Transverse colon (tissue), 4 donors: ENCODE data around the gene IL15.

Experiments
- EP300 ChIP-seq: sonication (generic); formaldehyde crosslinking; IDR thresholded peaks from one replicate; pipeline ENCODE4 v1.6.1; 2017; ENCODE audit warnings: antibody characterized with exemption, low read depth
- POLR2A ChIP-seq: fragments of 450-650 bp; IDR thresholded peaks from one replicate; pipeline ENCODE4 v1.6.1; 2016; ENCODE audit warnings: antibody characterized with exemption, mild to moderate bottlenecking, moderate library complexity
- POLR2AphosphoS5 ChIP-seq, 3 donors: sonication (generic); formaldehyde crosslinking; IDR thresholded peaks; one replicate each; pipeline ENCODE4 v1.6.1; 2016; ENCODE audit warnings: antibody characterized with exemption in 3 of 3
- TF ChIP-seq, protein P1 (sequence below), 5 experiments: fragments of 200-600 bp in 3 of 5; fragments of 450-650 bp in 2 of 5; sonication (generic) in 3 of 5; IDR thresholded peaks; 1 replicate in 2 of 5; 2 replicates in 3 of 5; pipeline ENCODE4 v1.5.1; 2016 to 2017; ENCODE audit warnings: antibody characterized with exemption in 5 of 5, inconsistent platforms in 3 of 5, mild to moderate bottlenecking in 2 of 5, moderate library complexity in 1 of 5

DNA sequence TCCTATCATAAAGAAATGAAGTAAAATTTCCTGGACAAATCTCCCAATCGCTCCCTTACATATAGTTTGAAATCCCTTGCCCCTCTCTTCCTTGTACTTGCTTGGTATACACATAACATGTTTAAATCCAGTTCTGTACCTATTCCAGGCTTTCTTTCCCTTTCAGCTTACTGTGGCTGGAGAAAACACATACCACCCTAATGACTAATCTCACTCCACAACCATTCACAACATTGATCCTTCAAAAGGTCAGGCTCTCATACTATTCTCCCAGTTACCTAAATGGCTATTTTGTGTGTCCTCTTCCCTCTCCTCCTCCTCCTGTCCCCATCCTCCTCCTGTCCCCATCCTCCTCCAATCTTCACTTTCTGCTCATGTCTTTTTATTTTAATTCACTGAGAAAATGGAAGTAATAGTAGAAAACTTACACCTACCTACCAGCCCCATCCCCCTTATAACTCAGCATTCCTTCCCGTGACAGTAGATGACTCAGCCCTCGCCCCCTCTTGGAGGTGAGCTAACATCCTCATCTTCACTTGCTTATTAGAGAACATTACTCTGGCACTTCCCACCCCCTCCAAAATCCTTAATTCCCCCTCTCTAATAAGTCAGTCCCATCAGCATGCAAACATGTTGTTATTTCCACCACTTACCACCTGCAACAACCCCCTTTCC is 77.5 kb downstream of the IL15 start:
- TF ChIP-seq, protein P1, sequence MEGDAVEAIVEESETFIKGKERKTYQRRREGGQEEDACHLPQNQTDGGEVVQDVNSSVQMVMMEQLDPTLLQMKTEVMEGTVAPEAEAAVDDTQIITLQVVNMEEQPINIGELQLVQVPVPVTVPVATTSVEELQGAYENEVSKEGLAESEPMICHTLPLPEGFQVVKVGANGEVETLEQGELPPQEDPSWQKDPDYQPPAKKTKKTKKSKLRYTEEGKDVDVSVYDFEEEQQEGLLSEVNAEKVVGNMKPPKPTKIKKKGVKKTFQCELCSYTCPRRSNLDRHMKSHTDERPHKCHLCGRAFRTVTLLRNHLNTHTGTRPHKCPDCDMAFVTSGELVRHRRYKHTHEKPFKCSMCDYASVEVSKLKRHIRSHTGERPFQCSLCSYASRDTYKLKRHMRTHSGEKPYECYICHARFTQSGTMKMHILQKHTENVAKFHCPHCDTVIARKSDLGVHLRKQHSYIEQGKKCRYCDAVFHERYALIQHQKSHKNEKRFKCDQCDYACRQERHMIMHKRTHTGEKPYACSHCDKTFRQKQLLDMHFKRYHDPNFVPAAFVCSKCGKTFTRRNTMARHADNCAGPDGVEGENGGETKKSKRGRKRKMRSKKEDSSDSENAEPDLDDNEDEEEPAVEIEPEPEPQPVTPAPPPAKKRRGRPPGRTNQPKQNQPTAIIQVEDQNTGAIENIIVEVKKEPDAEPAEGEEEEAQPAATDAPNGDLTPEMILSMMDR (IDR thresholded peaks at IDR 0.05): no peak
- TF ChIP-seq POLR2AphosphoS5 (IDR thresholded peaks at IDR 0.05) (no peak), POLR2A (no peak), EP300 (no peak)
